HG03139 (cell line): ENCODE results near the gene C9orf50.
"Not testable (repeated sequence)": the region's sequence is repeated elsewhere in the genome, so short reads cannot be mapped to it uniquely, and the experiment has no call there.

Experiments used
- ATAC-seq: cut with Tn5 transposase; IDR thresholded peaks from one replicate; pipeline ENCODE4 v1.9.1; 2021; ENCODE audit not compliant: unreplicated experiment

The C9orf50 gene

DNA sequence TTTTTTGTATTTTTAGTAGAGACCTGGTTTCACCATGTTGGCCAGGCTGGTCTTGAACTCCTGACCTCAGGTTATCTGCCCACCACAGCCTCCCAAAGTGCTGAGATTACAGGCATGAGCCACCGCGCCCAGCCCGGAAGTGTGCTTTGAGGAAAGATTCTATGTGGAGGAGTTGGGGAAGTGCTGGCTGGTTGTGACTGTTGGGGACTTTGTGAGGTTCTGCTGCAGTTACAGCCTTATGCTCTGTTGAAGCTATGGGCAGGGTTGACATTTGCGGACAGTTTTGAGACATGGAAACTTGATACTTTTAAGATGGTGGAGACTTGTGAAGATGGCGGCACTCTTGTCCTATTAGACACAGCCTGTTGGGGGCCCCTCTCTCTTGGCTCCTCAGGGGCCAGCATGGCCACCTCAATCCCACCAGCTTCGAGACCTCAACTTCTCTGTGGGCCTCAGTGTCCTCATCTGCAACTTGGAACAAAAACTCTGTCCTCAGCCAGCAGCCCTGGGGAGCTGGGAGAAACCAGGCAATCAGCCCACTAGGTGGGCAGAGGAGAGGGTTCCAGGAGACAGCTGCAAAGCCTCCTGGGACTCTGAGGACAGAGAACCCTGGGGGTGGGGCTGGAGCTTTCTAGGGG lies 24.9 kb downstream of the C9orf50 start:
- ATAC-seq: no peak

DNA sequence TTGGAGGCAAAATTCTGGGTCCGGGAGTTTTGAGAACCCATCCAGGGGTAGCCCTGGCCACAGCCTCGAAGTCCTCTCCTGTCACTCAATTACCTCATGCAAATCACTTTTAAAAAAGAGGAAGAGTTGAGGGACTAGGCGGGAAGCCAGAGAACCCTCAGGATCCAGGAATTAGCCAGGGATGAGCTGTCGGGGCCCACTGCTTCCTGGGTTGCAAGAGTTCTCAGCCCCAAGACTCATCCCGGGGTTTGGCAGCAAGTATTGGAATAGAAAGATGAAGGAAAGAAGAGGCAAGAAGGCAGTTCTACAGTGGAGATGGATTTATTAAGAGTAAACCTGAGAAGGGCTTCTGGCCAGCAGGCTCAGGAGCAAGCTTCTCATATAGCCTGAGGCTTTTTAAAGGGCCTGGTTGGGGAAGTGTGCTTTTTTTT lies 25.6 kb downstream of the C9orf50 start:
- no peak for ATAC-seq

DNA sequence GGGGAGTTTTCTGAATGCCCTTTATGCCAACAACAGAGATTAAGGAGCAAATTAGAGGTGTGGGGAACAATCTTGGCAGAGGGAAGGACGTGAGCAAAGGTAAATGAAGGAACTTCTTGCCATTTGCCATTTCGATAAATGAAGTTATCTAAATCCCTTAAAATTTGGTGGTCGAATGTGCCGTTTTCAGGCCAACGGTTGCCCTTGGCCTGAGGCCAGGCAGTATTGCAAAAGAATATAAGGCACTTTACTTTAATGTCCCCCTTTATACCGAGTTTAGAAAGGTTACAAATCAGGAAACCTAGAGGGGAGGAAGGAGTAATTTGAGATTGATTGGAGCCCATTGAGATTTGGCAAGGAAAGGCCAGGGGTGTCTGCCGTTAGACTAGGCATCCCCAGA lies 26.3 kb downstream of the C9orf50 start:
- ATAC-seq: no peak

DNA sequence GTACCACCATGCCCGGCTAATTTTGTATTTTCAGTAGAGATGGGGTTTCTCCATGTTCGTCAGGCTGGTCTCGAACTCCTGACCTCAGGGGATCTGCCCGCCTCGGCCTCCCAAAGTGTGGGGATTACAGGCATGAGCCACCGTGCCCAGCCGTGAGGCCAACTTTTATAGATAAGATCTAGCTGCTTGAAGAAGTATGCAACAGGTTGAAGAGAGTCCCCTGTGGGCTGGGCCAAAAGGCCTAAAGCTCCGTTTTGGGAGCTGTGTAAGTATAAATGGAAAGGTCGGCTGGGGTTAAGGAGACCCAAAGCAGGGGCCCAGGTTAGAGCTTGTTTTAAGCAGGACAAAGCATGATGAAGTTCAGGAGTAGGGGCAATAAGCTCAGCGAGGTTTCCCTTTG lies 28.1 kb downstream of the C9orf50 start:
- not testable (repeated sequence) for ATAC-seq

DNA sequence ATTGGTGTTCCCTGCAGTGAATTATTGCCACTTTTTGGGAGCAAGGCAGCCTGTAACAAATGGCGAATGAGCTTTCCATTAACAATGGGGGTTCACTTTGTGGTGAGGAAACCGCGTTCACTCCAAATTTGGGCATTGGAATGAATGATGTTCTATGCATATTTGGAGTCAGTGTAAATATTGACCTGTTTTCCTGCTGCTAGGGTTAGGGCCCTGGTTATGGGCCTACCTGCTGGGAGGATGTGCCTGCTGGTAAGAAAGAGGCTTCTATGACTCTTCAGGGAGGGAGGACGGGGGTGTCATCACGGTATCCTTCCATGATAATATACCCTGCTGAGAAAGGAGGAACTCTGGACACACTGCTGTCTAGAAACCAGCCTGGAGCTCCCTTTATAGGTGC lies 29.0 kb downstream of the C9orf50 start:
- no peak for ATAC-seq

DNA sequence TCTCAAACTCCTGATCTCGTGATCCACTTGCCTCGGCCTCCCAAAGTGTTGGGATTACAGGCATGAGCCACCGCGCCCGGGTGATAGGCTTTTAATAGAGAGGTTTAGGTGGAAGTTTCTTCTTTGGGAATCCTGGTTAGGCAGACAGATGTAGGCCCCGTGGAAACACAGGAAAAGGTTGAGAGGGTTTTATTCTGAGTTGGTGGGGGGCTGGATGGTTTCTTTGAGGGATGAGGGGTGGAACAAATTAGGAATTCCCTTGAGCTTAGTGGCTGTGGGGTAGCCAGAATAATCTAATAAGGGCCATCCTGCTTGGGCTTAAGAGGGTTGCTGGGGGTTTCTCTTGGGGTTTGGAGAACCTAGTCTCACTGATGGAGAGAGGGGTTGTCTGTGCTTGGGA lies 30.4 kb downstream of the C9orf50 start:
- ATAC-seq: no peak

DNA sequence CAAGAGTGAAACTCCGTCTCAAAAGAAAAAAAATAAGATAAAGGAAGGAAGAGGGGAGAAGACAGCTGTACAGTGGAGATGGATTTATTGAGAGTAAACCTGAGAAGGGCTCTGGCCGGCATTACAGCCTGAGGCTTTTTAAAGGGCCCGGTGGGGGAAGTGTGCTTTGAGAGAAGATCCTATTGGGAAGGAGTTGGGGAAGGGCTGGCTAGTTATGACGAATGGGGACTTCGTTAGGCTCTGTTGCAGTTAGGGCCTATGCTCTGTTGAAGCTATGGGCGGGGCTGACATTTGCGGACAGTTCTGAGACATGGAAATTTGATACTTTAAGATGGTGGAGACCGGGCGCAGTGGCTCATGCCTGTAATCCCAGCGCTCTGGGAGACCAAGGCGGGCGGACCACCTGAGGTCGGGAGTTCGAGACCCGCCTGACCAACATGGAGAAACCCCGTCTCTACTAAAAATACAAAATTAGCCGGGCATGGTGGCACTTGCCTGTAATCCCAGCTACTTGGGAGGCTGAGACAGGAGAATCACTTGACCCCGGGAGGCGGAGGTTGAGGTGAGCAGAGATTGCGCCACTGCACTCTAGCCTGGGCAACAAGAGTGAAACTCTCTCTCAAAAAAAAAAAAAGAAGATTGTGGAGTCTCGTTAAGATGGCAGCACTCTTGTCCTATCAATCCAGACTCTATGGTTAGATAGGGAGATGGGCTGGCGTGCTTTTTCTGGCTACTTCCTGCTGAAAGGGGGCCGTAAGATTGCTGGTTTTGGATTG lies 33.2 kb downstream of the C9orf50 start:
- no peak for ATAC-seq

DNA sequence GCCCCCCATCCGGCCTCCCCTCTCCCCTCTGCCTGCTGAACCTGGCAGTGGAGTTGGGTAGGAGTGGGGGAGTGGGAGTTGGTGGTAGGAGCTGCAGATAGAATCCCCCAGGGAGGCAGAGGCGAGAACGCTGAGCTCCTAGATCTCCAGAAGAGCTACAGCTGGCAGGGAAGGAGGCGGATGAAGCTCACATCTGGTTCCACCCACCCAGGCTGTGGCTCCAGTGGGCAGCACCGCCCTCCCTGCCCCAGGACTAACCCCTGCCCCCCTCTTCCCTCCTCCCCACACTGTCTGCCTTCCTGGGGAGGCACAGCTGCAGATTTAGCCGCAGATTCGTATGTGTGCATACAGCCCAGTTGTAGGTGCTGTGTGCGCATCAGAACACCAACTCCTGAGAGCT lies 34.2 kb downstream of the C9orf50 start:
- no peak for ATAC-seq

DNA sequence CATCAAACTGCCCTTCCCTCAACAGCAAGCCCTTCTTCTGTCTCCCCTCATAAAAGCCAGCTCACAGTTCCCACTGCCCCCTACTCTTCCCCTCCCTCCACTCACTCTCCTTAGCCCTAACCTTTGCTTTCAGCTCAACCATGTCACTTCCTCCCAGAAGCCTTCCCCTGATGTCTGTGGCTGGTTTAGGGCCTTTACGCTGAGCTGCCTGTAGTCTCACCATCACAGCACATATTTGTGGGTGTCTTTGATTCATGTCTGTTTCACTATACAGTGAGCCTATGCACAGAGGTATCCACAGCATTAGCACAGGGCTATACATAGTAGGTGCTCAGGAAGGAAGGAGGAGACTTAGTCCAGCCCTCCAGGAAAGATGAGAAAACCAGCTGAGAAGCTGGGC lies 34.7 kb downstream of the C9orf50 start:
- no peak for ATAC-seq

DNA sequence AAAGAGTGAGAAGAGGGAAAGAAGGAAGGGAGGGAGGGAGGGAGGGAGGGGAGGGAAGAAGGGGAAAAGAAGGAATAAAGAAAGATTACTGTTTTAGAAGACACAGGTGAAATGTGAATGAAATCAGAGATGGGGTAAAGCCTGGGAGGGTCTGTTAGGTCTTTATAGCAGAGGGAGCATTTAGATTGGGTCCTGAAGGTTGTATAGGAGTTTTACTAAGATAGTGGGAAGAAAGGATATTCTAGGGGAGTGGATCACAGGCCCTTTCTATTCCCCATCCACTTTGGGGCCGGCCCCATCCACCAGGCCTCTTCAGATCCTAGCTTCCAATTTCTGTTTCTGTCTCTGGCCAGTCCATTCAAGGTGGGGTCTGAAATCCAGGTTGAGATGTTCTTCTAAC lies 35.5 kb downstream of the C9orf50 start:
- ATAC-seq: no peak

DNA sequence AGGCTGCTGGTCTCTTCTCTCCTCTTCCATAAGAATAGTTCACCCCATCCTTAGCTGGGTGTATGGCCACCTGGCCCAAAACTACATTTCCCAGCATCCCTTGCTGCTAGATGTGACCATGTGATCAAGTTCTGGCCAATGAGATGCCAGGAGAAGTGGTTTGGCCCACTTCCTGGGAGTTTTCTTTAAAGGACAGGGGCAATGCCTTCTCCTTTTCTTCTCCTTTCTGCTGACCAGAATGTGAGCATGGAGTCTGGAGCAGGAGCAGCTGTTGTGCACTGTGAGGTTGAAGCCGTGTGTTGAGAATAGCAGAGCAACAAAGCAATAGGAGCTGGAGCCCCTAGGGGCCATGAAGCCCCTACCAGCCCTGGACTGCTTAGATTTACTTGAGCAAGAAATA lies 36.8 kb downstream of the C9orf50 start:
- no peak for ATAC-seq

DNA sequence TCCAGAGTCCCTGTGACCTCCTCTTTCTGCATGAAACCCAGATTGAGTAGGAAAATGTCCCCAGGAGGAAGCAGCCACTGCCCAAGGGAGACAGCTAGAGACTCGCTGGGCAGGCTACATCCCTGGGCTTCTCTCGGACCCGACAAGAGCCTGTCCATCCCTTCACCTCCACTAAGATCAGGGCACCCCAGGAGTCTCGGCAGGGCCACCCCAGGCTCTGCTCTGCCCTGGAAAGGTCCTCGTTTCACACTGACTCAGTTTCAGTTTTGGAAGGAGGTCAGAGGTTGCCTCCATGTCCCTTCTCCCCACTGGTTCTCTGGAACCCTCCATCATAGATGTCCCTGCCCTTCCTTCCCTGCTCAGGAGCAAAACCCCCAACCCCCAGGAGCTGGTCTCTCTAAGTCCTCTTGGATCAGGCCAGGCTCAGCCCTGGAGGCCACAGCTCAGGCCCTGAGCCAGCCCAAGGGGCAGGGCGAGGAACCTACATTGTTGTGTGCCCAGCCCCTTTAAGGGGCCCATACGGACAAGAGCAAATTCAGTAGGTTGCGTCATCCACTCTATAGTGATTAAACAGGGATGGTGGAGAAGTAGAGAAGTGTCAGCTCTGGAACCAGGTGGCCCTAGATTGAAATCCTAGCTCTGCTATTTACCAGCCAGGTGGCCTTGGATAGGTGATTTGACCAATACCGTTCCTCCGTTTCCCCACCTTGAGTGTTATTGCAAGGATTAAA lies 37.4 kb downstream of the C9orf50 start:
- no peak for ATAC-seq

DNA sequence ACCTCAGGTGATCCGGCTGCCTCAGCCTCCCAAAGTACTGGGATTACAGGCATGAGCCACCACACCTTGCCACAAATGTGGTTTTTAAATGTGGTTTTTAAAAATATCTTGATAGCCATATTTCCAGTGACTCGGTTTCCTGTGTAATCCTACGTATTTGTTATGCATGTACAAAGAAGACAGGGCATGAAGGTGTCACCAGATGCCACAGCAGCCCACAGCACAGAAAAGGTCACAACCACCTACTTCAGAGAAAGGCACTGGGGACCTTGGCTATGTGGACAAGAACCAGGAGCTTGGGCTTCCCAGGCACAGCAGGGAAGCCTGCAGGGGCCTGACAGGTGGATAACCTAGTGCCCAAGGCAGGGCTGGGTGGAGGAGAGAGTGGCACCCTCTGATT lies 38.0 kb downstream of the C9orf50 start:
- ATAC-seq: no peak

DNA sequence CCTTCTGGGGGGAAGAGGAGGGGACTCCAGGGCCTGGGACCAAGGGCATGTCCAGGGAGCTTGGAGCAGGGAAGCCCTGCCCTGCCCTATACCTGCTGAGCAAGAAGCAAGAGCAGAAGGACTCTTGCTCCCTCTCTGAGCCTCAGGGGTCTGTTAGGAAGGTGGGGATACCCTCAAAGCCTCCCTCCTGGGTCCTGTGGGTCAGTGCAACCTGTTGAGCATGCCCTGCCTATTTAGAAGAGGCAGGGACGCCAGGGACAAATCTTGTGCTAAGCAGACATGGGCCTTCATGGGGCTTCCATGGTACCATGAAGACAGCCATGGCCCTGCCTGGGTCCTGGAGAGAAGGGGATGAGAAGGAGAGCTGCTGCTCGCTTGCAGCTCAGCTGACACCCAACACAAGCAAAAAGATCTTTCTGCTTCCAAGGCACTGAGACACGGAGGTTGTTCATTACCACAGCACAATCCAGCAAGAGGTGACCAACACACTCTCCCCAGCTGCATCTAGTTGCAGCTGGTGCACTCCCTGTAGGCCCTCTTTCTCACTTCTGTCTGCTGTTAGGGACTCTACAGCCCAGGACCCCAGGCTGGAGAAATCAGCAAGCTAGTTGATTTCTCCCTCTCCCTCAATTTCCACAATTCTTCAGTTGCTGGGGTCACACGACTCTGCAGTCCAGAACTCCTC lies 39.3 kb downstream of the C9orf50 start:
- ATAC-seq: no peak

DNA sequence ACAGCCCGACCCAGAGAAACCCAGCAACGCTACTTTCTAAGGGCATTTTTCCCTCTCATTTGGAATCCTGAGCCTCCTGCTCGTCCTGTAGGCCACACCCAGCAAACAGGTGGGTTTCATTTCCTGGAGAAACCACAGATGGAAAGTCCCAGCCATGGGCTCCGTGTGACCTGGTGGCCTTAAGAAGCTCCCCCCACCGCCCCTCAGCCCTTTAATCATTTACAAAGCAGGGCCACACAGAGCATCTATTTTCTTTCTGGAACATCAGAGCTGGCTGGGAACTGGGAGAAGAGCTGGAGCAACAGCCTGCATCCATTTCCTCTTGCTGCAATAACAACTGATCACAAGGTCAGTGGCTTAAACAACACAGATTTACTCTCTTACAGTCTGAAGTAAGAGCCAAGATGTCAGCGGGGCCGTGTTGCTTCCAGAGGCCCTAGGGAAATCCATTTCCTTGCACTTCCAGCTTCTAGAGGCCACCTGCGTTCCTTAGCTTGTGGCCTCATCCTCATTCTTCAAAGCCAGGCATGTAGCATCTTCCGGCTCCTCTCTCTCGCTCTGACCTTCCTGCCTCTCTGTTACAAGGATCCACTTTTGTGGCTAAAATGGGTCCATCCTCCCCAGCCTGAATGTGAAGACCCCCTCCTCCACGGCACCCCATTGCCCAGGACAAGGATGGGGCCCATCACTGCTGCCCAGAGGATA lies 40.5 kb downstream of the C9orf50 start:
- ATAC-seq: no peak

DNA sequence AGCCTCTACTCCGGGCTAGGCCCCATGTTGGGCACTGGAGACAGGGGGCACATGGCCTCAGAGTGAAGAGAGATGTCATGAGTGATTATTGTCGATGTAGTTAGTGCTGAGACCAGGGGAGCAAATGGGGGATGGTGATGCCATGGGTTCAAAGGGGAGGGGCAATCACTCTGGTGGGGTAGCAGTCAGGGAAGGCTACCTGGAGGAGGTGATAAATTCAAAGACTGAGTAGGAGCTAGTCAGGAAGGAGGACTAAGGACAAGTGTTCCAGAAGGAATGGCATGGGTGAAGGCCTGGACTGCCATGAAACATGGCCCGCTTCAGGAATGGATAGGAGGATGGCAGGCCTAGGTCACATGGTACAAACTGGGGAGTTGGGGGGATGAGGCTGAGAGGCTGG lies 41.6 kb downstream of the C9orf50 start:
- ATAC-seq: no peak

DNA sequence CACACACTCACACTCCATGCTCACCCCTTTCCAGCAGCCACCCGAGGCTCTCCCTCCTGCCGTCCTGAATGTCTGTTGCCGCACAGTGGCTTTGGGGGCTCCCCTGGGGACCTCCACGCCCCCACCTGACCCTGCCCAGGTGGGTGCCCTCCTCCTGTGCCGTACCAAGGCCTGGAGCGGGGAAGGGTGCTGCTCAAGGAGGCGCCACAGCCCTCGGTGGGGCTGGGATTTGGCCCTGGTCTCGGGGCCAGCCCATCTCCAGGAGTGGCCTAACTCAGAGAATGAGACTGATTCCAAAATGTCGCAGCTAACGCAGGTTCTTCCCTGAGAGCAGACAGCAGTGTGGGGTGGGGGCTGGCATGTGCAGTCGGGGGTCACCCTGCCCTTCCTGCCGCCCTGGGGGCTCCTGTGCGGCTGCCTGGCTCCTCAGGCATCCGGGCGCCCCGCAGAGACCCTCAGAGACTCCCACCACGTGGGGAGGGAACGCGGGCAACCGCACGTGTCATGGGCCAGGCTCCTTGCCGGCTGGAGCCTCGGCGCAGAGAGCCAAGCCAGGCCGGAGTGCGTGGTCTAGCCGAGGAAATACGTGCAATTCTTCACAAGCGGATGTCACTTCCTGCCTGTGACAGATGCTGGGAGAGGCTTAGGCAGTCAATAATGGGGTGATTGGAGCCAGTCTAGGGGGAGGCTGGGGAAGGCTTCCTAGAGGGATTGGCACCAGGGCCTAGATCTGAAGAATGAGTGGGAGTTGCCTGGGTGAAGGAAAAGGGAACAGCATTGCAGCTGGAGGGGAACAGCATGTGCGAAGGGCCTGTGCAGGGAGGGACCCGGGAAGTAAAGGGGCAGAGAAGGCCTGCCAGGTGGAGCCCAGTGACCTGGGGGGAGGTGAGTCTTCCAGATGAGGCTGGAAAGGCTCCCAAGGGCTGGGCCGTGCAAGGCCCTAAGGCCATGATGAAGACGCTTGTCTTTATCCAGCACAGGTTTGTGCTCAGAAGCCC lies 44.1 kb downstream of the C9orf50 start:
- ATAC-seq: no peak

DNA sequence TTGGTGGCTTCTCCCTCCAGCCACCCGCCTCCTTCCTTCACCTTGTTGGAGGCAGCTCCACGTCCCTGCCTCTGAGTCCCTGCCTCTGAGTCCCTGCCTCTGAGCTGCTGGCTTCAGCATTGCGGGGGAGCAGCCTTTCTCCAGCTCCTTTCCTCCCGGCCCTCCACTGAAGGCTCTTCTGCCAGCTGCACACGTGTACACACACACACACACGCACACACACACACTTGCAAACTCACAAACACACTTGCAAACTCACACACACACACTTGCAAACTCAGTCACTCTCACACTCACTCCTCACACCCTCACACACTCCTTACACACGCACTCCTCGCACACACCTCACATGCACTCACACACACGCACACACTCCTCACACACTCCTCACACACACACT lies 45.1 kb downstream of the C9orf50 start:
- ATAC-seq: no peak

DNA sequence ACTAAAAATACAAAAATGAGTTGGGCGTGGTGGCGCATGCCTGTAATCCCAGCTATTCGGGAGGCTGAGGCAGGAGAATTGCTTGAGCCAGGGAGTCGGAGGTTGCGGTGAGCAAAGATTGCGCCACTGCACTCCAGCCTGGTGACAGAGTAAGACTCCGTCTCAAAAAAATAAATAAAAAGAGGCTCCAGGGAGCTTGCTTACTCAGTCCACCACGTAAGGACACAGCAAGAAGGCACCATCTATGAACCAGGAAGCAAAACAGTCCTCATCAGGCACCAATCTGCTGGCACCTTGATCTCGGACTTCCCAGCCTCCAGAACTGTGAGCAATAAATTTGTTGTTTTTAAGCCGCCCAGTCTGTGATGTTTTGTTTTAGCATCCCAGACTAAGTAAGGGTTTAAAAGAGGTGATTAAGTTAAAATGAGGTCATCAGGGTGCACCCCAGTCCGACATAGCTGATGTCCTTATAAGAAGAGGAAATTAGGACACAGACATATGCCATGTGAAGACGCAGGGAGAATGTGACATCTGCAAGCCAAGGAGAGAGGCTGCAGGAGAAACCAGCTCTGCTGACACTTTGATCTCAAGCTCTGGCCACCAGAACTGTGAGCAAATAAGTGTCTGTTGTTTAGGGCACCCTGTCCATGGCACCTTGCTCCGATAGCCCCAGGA lies 45.9 kb downstream of the C9orf50 start:
- ATAC-seq: no peak
